Immature natural killer cell (primary cell): ENCODE data around the gene ECSCR. TPM values are rescaled to one million over a fixed set of nuclear protein-coding genes. Genes with fewer than 3 reads are reported as not detected.

Experiments
- DNase-seq, 3 donors: peaks; one replicate each; pipeline ENCODE4 v3.0.0; 2022; ENCODE audit warnings: mixed read lengths in 1 of 3
- H3K27ac Mint-ChIP-seq, 6 donors: one replicate each; pipeline ENCODE4 v1.8.0; 2020; ENCODE audit warnings: mixed read lengths in 6 of 6, mild to moderate bottlenecking in 5 of 6, inconsistent platforms in 4 of 6, moderate library complexity in 3 of 6
- H3K27me3 Mint-ChIP-seq, 3 donors: one replicate each; pipeline ENCODE4 v1.8.0; 2020 to 2021; ENCODE audit warnings: low read depth in 3 of 3, mild to moderate bottlenecking in 3 of 3, mixed read lengths in 3 of 3, moderate library complexity in 3 of 3, inconsistent platforms in 1 of 3
- H3K36me3 Mint-ChIP-seq, 3 donors: one replicate each; pipeline ENCODE4 v1.8.0; 2020; ENCODE audit warnings: mixed read lengths in 3 of 3, inconsistent platforms in 2 of 3, mild to moderate bottlenecking in 2 of 3
- H3K4me1 Mint-ChIP-seq, 2 donors: one replicate each; pipeline ENCODE4 v1.8.0; 2020; ENCODE audit warnings: inconsistent platforms in 2 of 2, mild to moderate bottlenecking in 2 of 2, mixed read lengths in 2 of 2, moderate library complexity in 1 of 2
- H3K4me3 Mint-ChIP-seq, 5 donors: one replicate each; pipeline ENCODE4 v1.8.0; 2020; ENCODE audit warnings: mild to moderate bottlenecking in 5 of 5, mixed read lengths in 5 of 5, inconsistent platforms in 3 of 5, moderate library complexity in 3 of 5
- H3K9me3 Mint-ChIP-seq, 6 donors: one replicate each; pipeline ENCODE4 v1.8.0; 2020; ENCODE audit warnings: mild to moderate bottlenecking in 6 of 6, mixed read lengths in 6 of 6, inconsistent platforms in 4 of 6, moderate library complexity in 3 of 6
- polyA plus RNA-seq, 3 donors: library from polyadenylated mRNA; unstranded; fragments of 300-500 nt; fragmentation: Illumina TruSeq; gene quantifications; one replicate each; pipeline ENCODE4 v1.2.3, GENCODE V29; 2021

The ECSCR gene
- polyA plus RNA-seq, 3 donors from 2014 or later, result 0.73 TPM; not detected in 2

GRCh38 chr5:139468421-139468931, 5.9 kb upstream of the ECSCR start:
- H3K9me3 Mint-ChIP-seq, result no peaks in the 10 kb centered on the region
- H3K4me3 Mint-ChIP-seq, result peak overlapping the region in 1 of 5 donors; percentile 37
- no peak for DNase-seq
- peaks cover 3 to 8% (median 7%) of the 10 kb centered on the region in 3 donors for H3K27me3 Mint-ChIP-seq
- H3K27ac Mint-ChIP-seq, result peak overlapping the region in 3 of 6 donors; percentile 1 to 77 (median 18)
- peaks cover 51 to 52% of the 10 kb centered on the region in 2 donors for H3K4me1 Mint-ChIP-seq
- no peaks in the 10 kb centered on the region for H3K36me3 Mint-ChIP-seq

GRCh38 chr5:139461698-139462097, 845 bp downstream of the ECSCR start:
- peaks cover 30 to 42% of the 10 kb centered on the region in 2 donors for H3K4me1 Mint-ChIP-seq
- H3K27me3 Mint-ChIP-seq, result peaks cover 3 to 9% (median 7%) of the 10 kb centered on the region in 3 donors
- peak overlapping the region in 1 of 6 donors; percentile 21 for H3K27ac Mint-ChIP-seq
- H3K4me3 Mint-ChIP-seq, result no peak overlapping the region
- no peaks in the 10 kb centered on the region for H3K9me3 Mint-ChIP-seq
- no peaks in the 10 kb centered on the region for H3K36me3 Mint-ChIP-seq
- DNase-seq, result no peak

GRCh38 chr5:139461176-139461575, 1.4 kb downstream of the ECSCR start:
- Mint-ChIP-seq H3K4me1 (peaks cover 36 to 47% of the 10 kb centered on the region in 2 donors), H3K4me3 (no peak overlapping the region), H3K27me3 (peaks cover 3 to 9% (median 7%) of the 10 kb centered on the region in 3 donors), H3K36me3 (no peaks in the 10 kb centered on the region), H3K9me3 (no peaks in the 10 kb centered on the region), H3K27ac (peak overlapping the region in 2 of 6 donors; percentile 19 to 58)
- no peak for DNase-seq

GRCh38 chr5:139460455-139460854, 2.1 kb downstream of the ECSCR start:
- peak overlapping the region in 4 of 6 donors; percentile 17 to 81 (median 34) for H3K27ac Mint-ChIP-seq
- H3K4me3 Mint-ChIP-seq, result peak overlapping the region in 1 of 5 donors; percentile 7
- no peak for DNase-seq
- peaks cover 3 to 9% (median 7%) of the 10 kb centered on the region in 3 donors for H3K27me3 Mint-ChIP-seq
- H3K4me1 Mint-ChIP-seq, result peaks cover 37 to 51% of the 10 kb centered on the region in 2 donors
- no peaks in the 10 kb centered on the region for H3K36me3 Mint-ChIP-seq
- no peaks in the 10 kb centered on the region for H3K9me3 Mint-ChIP-seq

- no peaks in the 10 kb centered on the region for H3K9me3 Mint-ChIP-seq
- peaks cover 3 to 14% (median 7%) of the 10 kb centered on the region in 3 donors for H3K27me3 Mint-ChIP-seq
- no peak for DNase-seq
- H3K27ac Mint-ChIP-seq, result peak overlapping the region; percentile 83 to 94 (median 90)
- H3K4me1 Mint-ChIP-seq, result peaks cover 46 to 61% of the 10 kb centered on the region in 2 donors
- no peaks in the 10 kb centered on the region for H3K36me3 Mint-ChIP-seq
- H3K4me3 Mint-ChIP-seq, result peak overlapping the region in 3 of 5 donors; percentile 55 to 66 (median 57)
These were observed 3.0 kb downstream of the ECSCR start for GRCh38 chr5:139459451-139459934.

GRCh38 chr5:139458580-139459407, 3.7 kb downstream of the ECSCR start:
- peak overlapping the region; percentile 47 to 73 (median 68) for H3K4me3 Mint-ChIP-seq
- H3K27me3 Mint-ChIP-seq, result peaks cover 10 to 21% (median 10%) of the 10 kb centered on the region in 3 donors
- no peaks in the 10 kb centered on the region for H3K9me3 Mint-ChIP-seq
- H3K27ac Mint-ChIP-seq, result peak overlapping the region; percentile 83 to 94 (median 90)
- peak; percentile 86 to 87 (median 86) for DNase-seq
- H3K36me3 Mint-ChIP-seq, result no peaks in the 10 kb centered on the region
- H3K4me1 Mint-ChIP-seq, result peaks cover 53 to 68% of the 10 kb centered on the region in 2 donors

- no peaks in the 10 kb centered on the region for H3K36me3 Mint-ChIP-seq
- H3K9me3 Mint-ChIP-seq, result no peaks in the 10 kb centered on the region
These were observed 4.8 kb downstream of the ECSCR start for GRCh38 chr5:139457653-139458306.

GRCh38 chr5:139457241-139457640, 5.3 kb downstream of the ECSCR start:
- peaks cover 8 to 24% (median 13%) of the 10 kb centered on the region in 3 donors for H3K27me3 Mint-ChIP-seq
- H3K9me3 Mint-ChIP-seq, result no peaks in the 10 kb centered on the region
- no peak for DNase-seq
- H3K36me3 Mint-ChIP-seq, result no peaks in the 10 kb centered on the region
- peak overlapping the region; percentile 66 to 94 (median 87) for H3K27ac Mint-ChIP-seq
- peak overlapping the region in 2 of 5 donors; percentile 11 to 24 for H3K4me3 Mint-ChIP-seq
- H3K4me1 Mint-ChIP-seq, result peaks cover 56 to 71% of the 10 kb centered on the region in 2 donors

More at GRCh38 chr5:139457653-139458306, 4.8 kb downstream of the ECSCR start:
- peak in 1 of 3 donors; percentile 36 for DNase-seq
- H3K4me1 Mint-ChIP-seq, result peaks cover 56 to 71% of the 10 kb centered on the region in 2 donors
- peak overlapping the region in 4 of 5 donors; percentile 11 to 60 (median 31) for H3K4me3 Mint-ChIP-seq
- peak overlapping the region; percentile 66 to 94 (median 87) for H3K27ac Mint-ChIP-seq
- H3K27me3 Mint-ChIP-seq, result peaks cover 8 to 24% (median 13%) of the 10 kb centered on the region in 3 donors

- no peak for DNase-seq
- H3K4me3 Mint-ChIP-seq, result peak overlapping the region in 1 of 5 donors; percentile 16
- peaks cover 8 to 24% (median 12%) of the 10 kb centered on the region in 3 donors for H3K27me3 Mint-ChIP-seq
- no peaks in the 10 kb centered on the region for H3K36me3 Mint-ChIP-seq
- H3K27ac Mint-ChIP-seq, result peak overlapping the region; percentile 66 to 94 (median 86)
- peaks cover 56 to 71% of the 10 kb centered on the region in 2 donors for H3K4me1 Mint-ChIP-seq
- no peaks in the 10 kb centered on the region for H3K9me3 Mint-ChIP-seq
These were observed 5.8 kb downstream of the ECSCR start for GRCh38 chr5:139456776-139457175.

- Mint-ChIP-seq H3K27ac (peak overlapping the region; percentile 62 to 94 (median 86)), H3K27me3 (peaks cover 7 to 24% (median 12%) of the 10 kb centered on the region in 3 donors), H3K4me3 (peak overlapping the region in 3 of 5 donors; percentile 10 to 39 (median 20)), H3K36me3 (no peaks in the 10 kb centered on the region), H3K9me3 (no peaks in the 10 kb centered on the region), H3K4me1 (peaks cover 53 to 58% of the 10 kb centered on the region in 2 donors)
- no peak for DNase-seq
These were observed 7.8 kb downstream of the ECSCR start for GRCh38 chr5:139454568-139455290.

- Mint-ChIP-seq H3K27ac (peak overlapping the region; percentile 62 to 94 (median 86)), H3K4me3 (peak overlapping the region in 3 of 5 donors; percentile 20 to 47 (median 39)), H3K27me3 (peaks cover 8 to 24% (median 15%) of the 10 kb centered on the region in 3 donors), H3K4me1 (peaks cover 47 to 54% of the 10 kb centered on the region in 2 donors), H3K36me3 (no peaks in the 10 kb centered on the region), H3K9me3 (no peaks in the 10 kb centered on the region)
- DNase-seq, result peak; percentile 81 to 84 (median 82)
These were observed 8.6 kb downstream of the ECSCR start for GRCh38 chr5:139453683-139454567.
